Dermis microvascular lymphatic vessel endothelial cell (primary cell): Measurements from ENCODE around the gene GLI3. TPM values are rescaled to one million over a fixed set of nuclear protein-coding genes. Genes with fewer than 3 reads are reported as not detected.

Experiments used
- DNase-seq, 2 donors: peaks; one replicate each; pipeline versions ENCODE4 v3.0.0 to v3.0.0-alpha.2; 2010; ENCODE audit warnings: low read depth in 2 of 2
- total RNA-seq: library from RNA; depleted of rRNA; stranded (reverse); fragments of >200 nt; gene quantifications from 2 replicates; pipeline ENCODE4 v1.2.1, GENCODE V29; 2014

Gene GLI3
- total RNA-seq, 1 donor from 2014 or later = 0.26 TPM

GRCh38 chr7:42236266-42236975, 588 bp downstream of the GLI3 start:
- DNase-seq = peak in 1 of 2 donors; percentile 55

- no peak for DNase-seq
Measured at GRCh38 chr7:42235741-42236161, 1.3 kb downstream of the GLI3 start.

- no peak for DNase-seq
Measured at GRCh38 chr7:42234736-42235135, 2.3 kb downstream of the GLI3 start.

GRCh38 chr7:42233695-42234331, 3.2 kb downstream of the GLI3 start:
- DNase-seq = no peak

- DNase-seq = no peak
Measured at GRCh38 chr7:42233171-42233570, 3.8 kb downstream of the GLI3 start.

GRCh38 chr7:42232275-42232674, 4.7 kb downstream of the GLI3 start:
- no peak for DNase-seq

GRCh38 chr7:42231043-42231787, 5.8 kb downstream of the GLI3 start:
- no peak for DNase-seq

- peak in 1 of 2 donors; percentile 49 for DNase-seq
Measured at GRCh38 chr7:42227936-42228591, 8.9 kb downstream of the GLI3 start.

- DNase-seq = no peak
Measured at GRCh38 chr7:42227541-42227935, 9.5 kb downstream of the GLI3 start.

GRCh38 chr7:42227021-42227420, 10.0 kb downstream of the GLI3 start:
- no peak for DNase-seq

GRCh38 chr7:42226354-42226941, 10.6 kb downstream of the GLI3 start:
- DNase-seq = peak in 1 of 2 donors; percentile 51

- DNase-seq = no peak
Measured at GRCh38 chr7:42224391-42225003, 12.5 kb downstream of the GLI3 start.

GRCh38 chr7:42222891-42223290, 14.1 kb downstream of the GLI3 start:
- DNase-seq = no peak

GRCh38 chr7:42222125-42222524, 14.9 kb downstream of the GLI3 start:
- no peak for DNase-seq

- DNase-seq = no peak
Measured at GRCh38 chr7:42221304-42221703, 15.7 kb downstream of the GLI3 start.

- DNase-seq = no peak
Measured at GRCh38 chr7:42219447-42219846, 17.6 kb downstream of the GLI3 start.

GRCh38 chr7:42218248-42218647, 18.8 kb downstream of the GLI3 start:
- no peak for DNase-seq

- DNase-seq = no peak
Measured at GRCh38 chr7:42217548-42217947, 19.5 kb downstream of the GLI3 start.

- DNase-seq = no peak
Measured at GRCh38 chr7:42217053-42217452, 20.0 kb downstream of the GLI3 start.

GRCh38 chr7:42214060-42214679, 22.8 kb downstream of the GLI3 start:
- DNase-seq = no peak

- DNase-seq = no peak
Measured at GRCh38 chr7:42213093-42213492, 23.9 kb downstream of the GLI3 start.
